B cell (primary cell): ENCODE measurements around the gene PAPPA. TPM values are rescaled to one million over a fixed set of nuclear protein-coding genes. Genes with fewer than 3 reads are reported as not detected.

ENCODE experiments used
- ATAC-seq: fragments of 200-7000 bp; cut with Tn5 transposase; one replicate; pipeline ENCODE4 v1.10.0; 2021; ENCODE audit warnings: low read depth, mild to moderate bottlenecking, moderate number of reproducible peaks, moderate library complexity
- CTCF ChIA-PET: fragments of 350-600 bp; sonication (Branson Sonifier 250); formaldehyde crosslinking; loops from one replicate; lab custom pipeline; 2021; ENCODE audit warnings: antibody characterized with exemption, inconsistent platforms; lab: Charles Lee
- POLR2A ChIA-PET: fragments of 350-600 bp; sonication (Branson Sonifier 250); formaldehyde crosslinking; loops from one replicate; lab custom pipeline; 2021; ENCODE audit warnings: antibody characterized with exemption; lab: Charles Lee
- DNase-seq: peaks from one replicate; pipeline ENCODE4 v3.0.0; 2013
- H2AFZ ChIP-seq: 2 replicates; pipeline ENCODE4 v1.6.1; 2012; ENCODE audit warnings: mild to moderate bottlenecking, low read depth, low read length; ENCODE audit not compliant: insufficient read depth, poor library complexity, severe bottlenecking
- H3K27ac ChIP-seq, 2 donors: 1 replicate in 1 of 2; 2 replicates in 1 of 2; pipeline ENCODE4 v1.5.1; 2012 to 2013; ENCODE audit warnings: low read length in 2 of 2, mild to moderate bottlenecking in 2 of 2, moderate library complexity in 1 of 2
- H3K27me3 ChIP-seq, 4 experiments: fragments of 200-600 bp in 1 of 4; sonication (generic) in 1 of 4; replicated peaks in 1 of 4; 1 replicate in 2 of 4; 2 replicates in 2 of 4; pipeline versions ENCODE4 v1.6.1 to v1.7.0; 2013 to 2016; ENCODE audit warnings: low read length in 3 of 4, mild to moderate bottlenecking in 2 of 4, mixed read lengths in 1 of 4, moderate library complexity in 1 of 4; ENCODE audit not compliant: insufficient read depth in 4 of 4, control insufficient read depth in 3 of 4; ENCODE audit errors: control extremely low read depth in 1 of 4
- H3K36me3 ChIP-seq, 2 experiments: replicated peaks in 1 of 2; 1 replicate in 1 of 2; 2 replicates in 1 of 2; pipeline versions ENCODE4 v1.6.1 to v1.7.1; 2013; ENCODE audit warnings: low read length in 1 of 2; ENCODE audit not compliant: insufficient read depth in 2 of 2, control insufficient read depth in 1 of 2; ENCODE audit errors: control extremely low read depth in 1 of 2, extremely low read depth in 1 of 2
- H3K4me1 ChIP-seq, 2 donors: fragments of 200-600 bp in 1 of 2; sonication (generic) in 1 of 2; 1 replicate in 1 of 2; 2 replicates in 1 of 2; pipeline versions ENCODE4 v1.5.1 to v1.6.1; 2013 to 2017; ENCODE audit warnings: low read length in 2 of 2; ENCODE audit not compliant: control insufficient read depth in 2 of 2, insufficient read depth in 2 of 2
- H3K4me2 ChIP-seq: replicated peaks from 2 replicates; pipeline ENCODE3; 2012; ENCODE audit warnings: mild to moderate bottlenecking, low read depth, low read length; ENCODE audit not compliant: poor library complexity, severe bottlenecking
- H3K4me3 ChIP-seq, 5 experiments: fragments of 200-600 bp in 1 of 5; sonication (generic) in 1 of 5; 1 replicate in 3 of 5; 2 replicates in 2 of 5; pipeline versions ENCODE4 v1.5.1 to v1.7.0; 2011 to 2016; ENCODE audit warnings: low read length in 4 of 5, mild to moderate bottlenecking in 4 of 5, low read depth in 2 of 5, control low read depth in 1 of 5, moderate library complexity in 1 of 5; ENCODE audit not compliant: insufficient read depth in 1 of 5; ENCODE audit errors: control extremely low read depth in 1 of 5, extremely low read depth in 1 of 5
- H3K79me2 ChIP-seq: fragments of 200-600 bp; sonication (generic); one replicate; pipeline ENCODE4 v1.6.0; 2016; ENCODE audit warnings: low read length; ENCODE audit not compliant: control insufficient read depth, insufficient read depth
- H3K9ac ChIP-seq: fragments of 200-600 bp; sonication (generic); 2 replicates; pipeline ENCODE4 v1.6.1; 2017; ENCODE audit warnings: mild to moderate bottlenecking, low read length, moderate library complexity
- H3K9me3 ChIP-seq, 3 donors: one replicate each; pipeline versions ENCODE4 v1.6.1 to v1.7.1; 2013; ENCODE audit warnings: low read length in 2 of 3; ENCODE audit not compliant: control insufficient read depth in 2 of 3, insufficient read depth in 1 of 3; ENCODE audit errors: control extremely low read depth in 1 of 3
- H4K20me1 ChIP-seq: 2 replicates; pipeline ENCODE4 v1.6.0; 2012; ENCODE audit warnings: mild to moderate bottlenecking, low read length; ENCODE audit not compliant: insufficient read depth, control insufficient read depth, poor library complexity, severe bottlenecking
- H3K27ac Mint-ChIP-seq: one replicate; pipeline ENCODE4 v1.8.0; 2021; ENCODE audit warnings: mixed read lengths
- H3K27me3 Mint-ChIP-seq: one replicate; pipeline ENCODE4 v1.8.0; 2021; ENCODE audit warnings: mixed read lengths
- H3K4me1 Mint-ChIP-seq: one replicate; pipeline ENCODE4 v1.8.0; 2021; ENCODE audit warnings: mixed read lengths
- H3K4me3 Mint-ChIP-seq: one replicate; pipeline ENCODE4 v1.8.0; 2021; ENCODE audit warnings: mixed read lengths
- H3K9me3 Mint-ChIP-seq: one replicate; pipeline ENCODE4 v1.8.0; 2022; ENCODE audit warnings: mixed read lengths; ENCODE audit not compliant: insufficient read depth
- CTCF ChIP-seq: fragments of 200-600 bp; IDR thresholded peaks from one replicate; pipeline ENCODE4 v1.8.0; 2022; ENCODE audit warnings: antibody characterized with exemption, mild to moderate bottlenecking
- EZH2 ChIP-seq: IDR thresholded peaks from 2 replicates; pipeline ENCODE4 v1.6.1; 2012; ENCODE audit warnings: borderline replicate concordance, low read depth, mild to moderate bottlenecking, moderate library complexity, low read length; ENCODE audit not compliant: insufficient read depth, poor library complexity, severe bottlenecking
- WGBS: methylation state at CpG from one replicate; pipeline ENCODE4 v1.1.5; 2013; ENCODE audit warnings: missing lambda C conversion rate; ENCODE audit not compliant: insufficient coverage; 5-methylcytosine and 5-hydroxymethylcytosine counted together
- intact Hi-C: fragments of 100-400 bp; cut with micrococcal nuclease; formaldehyde crosslinking; loops from one replicate; pipeline ENCODE4 v1.10.0; 2022
- polyA plus RNA-seq: library from polyadenylated mRNA; depleted of rRNA; stranded (reverse); fragments of >200 nt; gene quantifications from 2 replicates; pipeline ENCODE4 v1.2.3, GENCODE V29; 2012
- total RNA-seq, 2 donors: library from RNA; stranded (reverse); fragments of 120-200 nt in 1 of 2; gene quantifications; 1 replicate in 1 of 2; 2 replicates in 1 of 2; pipeline versions ENCODE4 v1.2.3 to v1.2.4, GENCODE V29; 2013 to 2022

The PAPPA gene
- total and polyA plus RNA-seq, 2 donors (not counting 1 experiment from before 2014, with no cell fraction given), result not detected

DNA sequence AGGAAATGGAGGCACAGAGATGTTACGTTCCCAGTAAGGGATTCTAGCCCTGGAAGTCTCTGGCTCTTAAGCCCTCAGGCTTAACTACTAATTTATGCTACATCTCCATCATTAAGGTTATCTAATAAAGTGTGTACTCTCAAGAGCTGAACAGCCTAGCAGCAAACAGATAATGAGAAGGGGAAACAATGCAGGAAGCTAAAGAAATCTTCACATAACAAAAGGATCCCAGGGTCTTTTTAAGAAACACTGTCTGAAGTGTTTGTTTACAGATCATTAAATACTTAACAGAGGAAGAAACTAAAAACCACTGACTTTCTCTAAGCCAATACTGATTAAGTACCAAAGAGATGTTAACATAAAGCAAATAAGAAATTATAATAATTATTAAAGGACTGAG lies 129.0 kb downstream of the PAPPA start:
- peaks cover 0 to 4% (median 0%) of the 10 kb centered on the region in 3 donors for H3K9me3 ChIP-seq
- no peaks in the 10 kb centered on the region for H3K27me3 ChIP-seq
- intact Hi-C loops, result no loop called here
- H2AFZ ChIP-seq, result no peak overlapping the region
- ChIA-PET CTCF (no interaction called here), POLR2A (no interaction called here)
- no peak overlapping the region for H3K27ac ChIP-seq
- WGBS, result no CpG with 5 or more reads among the region's 1 CpG
- TF ChIP-seq EZH2, result no peak
- TF ChIP-seq CTCF, result no peak
- ATAC-seq (no peak), DNase-seq (no peak)
- H3K4me1 Mint-ChIP-seq, result no peaks in the 10 kb centered on the region
- H3K4me2 ChIP-seq, result no peak overlapping the region
- H3K27ac Mint-ChIP-seq, result no peak overlapping the region
- no peaks in the 10 kb centered on the region for H4K20me1 ChIP-seq
- no peaks in the 10 kb centered on the region for H3K79me2 ChIP-seq
- H3K9me3 Mint-ChIP-seq, result no peaks in the 10 kb centered on the region
- no peak overlapping the region for H3K4me3 ChIP-seq
- peaks cover 6% of the 10 kb centered on the region for H3K27me3 Mint-ChIP-seq
- no peaks in the 10 kb centered on the region for H3K4me1 ChIP-seq
- H3K4me3 Mint-ChIP-seq, result no peak overlapping the region
- no peaks in the 10 kb centered on the region for H3K36me3 ChIP-seq
- H3K9ac ChIP-seq, result no peak overlapping the region

DNA sequence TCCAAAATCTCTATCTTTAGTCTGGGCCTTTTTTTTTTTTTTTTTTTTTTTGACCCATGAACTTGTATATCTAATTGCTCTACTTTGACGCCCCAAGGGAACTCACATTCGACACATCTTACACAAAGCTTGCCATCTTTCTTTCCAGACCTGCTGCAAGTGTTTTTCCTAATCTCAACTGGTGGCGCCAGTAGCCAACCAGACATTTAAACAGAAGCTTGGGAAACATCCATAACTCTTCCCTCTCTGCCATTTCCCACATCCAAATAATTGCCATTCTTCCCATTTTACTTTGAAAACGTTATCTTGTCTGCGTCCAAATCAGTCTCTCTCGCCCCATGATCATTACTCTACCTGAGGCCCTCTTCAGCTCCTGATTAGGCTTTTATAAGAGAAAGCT lies 130.9 kb downstream of the PAPPA start:
- DNase-seq, result no peak
- Mint-ChIP-seq H3K27ac (no peak overlapping the region), H3K27me3 (peaks cover 4% of the 10 kb centered on the region), H3K4me1 (no peaks in the 10 kb centered on the region), H3K9me3 (no peaks in the 10 kb centered on the region), H3K4me3 (no peak overlapping the region)
- Histone ChIP-seq H3K9ac (no peak overlapping the region), H3K79me2 (no peaks in the 10 kb centered on the region), H4K20me1 (no peaks in the 10 kb centered on the region), H2AFZ (no peak overlapping the region), H3K27ac (no peak overlapping the region), H3K4me3 (no peak overlapping the region), H3K4me2 (no peak overlapping the region), H3K9me3 (no peaks in the 10 kb centered on the region), H3K4me1 (no peaks in the 10 kb centered on the region), H3K27me3 (no peaks in the 10 kb centered on the region), H3K36me3 (no peaks in the 10 kb centered on the region)
- WGBS, result 90% methylated on average over 3 of the region's 6 CpGs
- intact Hi-C loops, result no loop called here
- CTCF ChIA-PET, result no interaction called here
- no peak for ATAC-seq
- POLR2A ChIA-PET, result no interaction called here
- TF ChIP-seq CTCF (no peak), EZH2 (no peak)
